Right lung (tissue), 5 donors: Measurements from ENCODE around the gene EVL. TPM values are rescaled to one million over a fixed set of nuclear protein-coding genes. Genes with fewer than 3 reads are reported as not detected.

Experiments
- DNase-seq, 2 donors: peaks; one replicate each; pipeline ENCODE4 v3.0.0-alpha.2; 2013
- polyA plus RNA-seq, 5 donors: library from polyadenylated mRNA; unstranded; fragments of 120-200 nt; gene quantifications; one replicate each; pipeline versions ENCODE4 v1.2.1 to v1.2.3, GENCODE V29; 2013; ENCODE audit warnings: inconsistent platforms in 1 of 5, low replicate concordance in 1 of 5; ENCODE audit not compliant: insufficient read length in 5 of 5, insufficient read depth in 1 of 5

The EVL gene
- polyA plus RNA-seq, 5 donors, result 169 to 258 (median 211) TPM

GRCh38 chr14:100107236-100107635, 42.0 kb downstream of the EVL start:
- no peak for DNase-seq

- DNase-seq, result peak; percentile 75 to 82
Observed at GRCh38 chr14:100108042-100108825, 43.0 kb downstream of the EVL start.

- DNase-seq, result no peak
Observed at GRCh38 chr14:100108840-100109593, 43.8 kb downstream of the EVL start.

GRCh38 chr14:100109594-100109955, 44.4 kb downstream of the EVL start:
- DNase-seq, result no peak

- DNase-seq, result no peak
Observed at GRCh38 chr14:100110816-100111215, 45.6 kb downstream of the EVL start.

- DNase-seq, result peak in 1 of 2 donors; percentile 32
Observed at GRCh38 chr14:100111931-100112704, 46.9 kb downstream of the EVL start.

- no peak for DNase-seq
Observed at GRCh38 chr14:100114109-100114765, 49.0 kb downstream of the EVL start.

DNA sequence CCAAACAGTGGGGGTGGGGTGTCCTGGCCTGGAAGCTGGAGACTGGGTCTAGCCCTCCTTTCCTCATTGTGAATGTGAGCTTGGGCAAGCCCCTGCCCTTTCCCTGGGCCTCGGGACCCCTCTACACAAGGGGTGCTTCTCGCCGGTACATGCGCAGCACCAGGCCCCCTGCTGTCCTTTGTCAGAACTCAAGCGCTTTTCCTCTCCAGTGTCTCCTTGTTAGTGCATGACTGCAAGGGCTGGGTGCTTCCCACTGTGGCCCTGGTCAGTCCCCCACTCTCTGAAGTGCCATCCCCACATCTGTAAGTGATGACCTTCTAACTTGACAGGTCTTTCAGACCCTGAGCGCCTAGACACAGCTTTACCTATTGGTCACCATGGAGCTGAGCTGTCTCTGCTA, 50.0 kb downstream of the EVL start:
- no peak for DNase-seq

DNA sequence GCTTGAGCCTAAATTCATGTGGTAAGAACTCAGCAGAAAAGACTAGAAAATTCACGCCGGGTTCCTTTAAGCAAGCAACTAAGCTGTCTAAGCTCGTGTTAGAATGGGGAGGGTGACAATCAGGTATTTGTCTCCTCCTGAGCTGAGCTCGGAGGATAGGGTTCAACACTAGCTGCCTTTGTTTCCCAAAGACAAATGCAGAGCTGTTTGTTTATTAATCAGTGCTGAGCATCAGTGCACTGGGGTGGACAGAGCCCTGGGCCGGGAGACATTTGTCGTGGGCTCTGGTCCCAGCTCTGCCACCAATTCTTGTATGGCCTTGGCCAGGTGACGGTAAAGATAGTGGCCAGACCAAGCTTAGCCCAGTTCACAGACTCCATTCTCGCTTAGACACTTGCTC, 50.5 kb downstream of the EVL start:
- no peak for DNase-seq

GRCh38 chr14:100116134-100116533, 50.9 kb downstream of the EVL start:
- DNase-seq, result no peak

GRCh38 chr14:100117026-100117425, 51.8 kb downstream of the EVL start:
- DNase-seq, result no peak

- no peak for DNase-seq
Observed at GRCh38 chr14:100117633-100118395, 52.6 kb downstream of the EVL start.

DNA sequence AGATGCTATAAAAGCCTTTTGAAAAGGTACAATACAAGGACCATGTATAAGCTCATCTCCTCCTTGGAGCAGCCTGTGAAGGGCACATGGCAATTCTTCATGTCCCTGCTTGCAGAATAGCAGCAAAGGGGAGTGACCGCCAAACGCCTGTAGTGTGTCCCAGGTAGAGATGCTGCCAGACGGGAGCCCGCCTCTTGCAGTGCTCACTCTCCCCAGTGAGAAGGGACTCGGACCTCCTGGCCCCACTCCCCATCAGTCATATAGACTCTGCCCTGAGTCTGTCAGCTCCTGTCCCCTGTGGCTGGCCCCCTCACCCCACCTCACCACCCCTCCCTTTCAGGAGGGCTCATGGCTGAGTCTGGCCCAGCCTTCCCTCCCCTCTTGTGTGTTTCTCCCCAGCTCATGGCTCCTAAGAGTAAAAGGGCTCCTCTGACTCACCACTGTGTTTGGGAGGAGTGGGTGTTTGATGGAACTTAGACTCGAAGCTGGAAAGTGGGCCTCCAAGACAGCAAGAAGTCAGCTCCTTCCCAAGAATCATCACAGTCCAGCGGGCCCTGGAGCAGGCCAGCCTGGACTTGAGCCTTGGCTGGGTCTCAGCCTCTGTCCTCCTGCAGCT, 53.3 kb downstream of the EVL start:
- no peak for DNase-seq

- no peak for DNase-seq
Observed at GRCh38 chr14:100119251-100119650, 54.0 kb downstream of the EVL start.

- DNase-seq, result no peak
Observed at GRCh38 chr14:100120522-100121269, 55.5 kb downstream of the EVL start.

- DNase-seq, result no peak
Observed at GRCh38 chr14:100121643-100122480, 56.6 kb downstream of the EVL start.

GRCh38 chr14:100122481-100123223, 57.4 kb downstream of the EVL start:
- DNase-seq, result no peak

DNA sequence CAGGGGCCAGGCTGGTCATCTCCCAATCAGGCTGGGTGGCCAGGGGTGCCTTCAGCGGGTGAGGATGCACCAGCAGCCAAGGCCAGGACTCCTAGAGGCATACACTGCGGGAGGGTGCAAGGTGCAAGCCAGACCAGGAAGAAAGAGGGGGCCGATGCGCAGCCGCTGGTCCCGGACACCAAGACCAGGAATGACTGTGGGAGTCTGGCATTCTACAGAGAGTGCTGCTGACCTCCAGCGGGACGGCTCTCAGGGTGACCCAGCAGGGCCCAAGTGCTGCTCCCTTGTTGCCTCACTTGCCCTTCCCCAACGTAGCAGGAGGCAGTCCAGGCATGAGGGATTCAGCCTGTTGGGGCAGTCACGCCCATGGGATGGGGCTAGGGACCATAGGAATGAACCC, 58.4 kb downstream of the EVL start:
- no peak for DNase-seq
